ENCODE measurements around the gene BRIP1.

DNA sequence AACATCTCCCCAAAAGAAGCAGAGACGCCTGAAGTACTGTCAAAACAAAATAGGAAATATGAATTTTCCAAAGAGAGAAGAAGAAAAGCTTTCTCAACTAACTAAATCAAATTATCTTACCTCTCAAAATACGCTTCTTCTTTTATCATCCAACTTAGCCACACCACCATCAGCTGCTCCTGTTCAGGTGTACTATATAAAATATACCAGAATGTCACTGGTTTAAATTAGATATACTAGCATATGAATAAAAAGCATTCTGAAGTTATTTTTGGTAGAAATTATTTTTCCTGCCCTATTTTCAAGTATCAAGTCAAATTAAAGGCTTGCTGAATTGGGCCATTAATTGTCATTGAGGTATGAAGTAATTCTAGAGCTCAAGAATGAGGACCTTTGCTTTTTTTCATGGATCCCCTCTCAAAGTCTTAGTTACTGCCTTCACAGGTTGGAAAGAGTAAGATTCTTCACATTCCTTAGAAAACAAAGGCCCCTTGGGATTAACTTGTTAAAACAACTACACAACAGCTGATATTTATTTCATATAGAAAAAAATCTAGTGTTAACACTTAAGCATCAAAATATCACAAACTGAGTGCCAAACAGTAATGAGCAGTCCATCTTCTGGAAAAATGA lies 34.3 kb upstream of the BRIP1 start:
- TF ChIP-seq, protein P1, sequence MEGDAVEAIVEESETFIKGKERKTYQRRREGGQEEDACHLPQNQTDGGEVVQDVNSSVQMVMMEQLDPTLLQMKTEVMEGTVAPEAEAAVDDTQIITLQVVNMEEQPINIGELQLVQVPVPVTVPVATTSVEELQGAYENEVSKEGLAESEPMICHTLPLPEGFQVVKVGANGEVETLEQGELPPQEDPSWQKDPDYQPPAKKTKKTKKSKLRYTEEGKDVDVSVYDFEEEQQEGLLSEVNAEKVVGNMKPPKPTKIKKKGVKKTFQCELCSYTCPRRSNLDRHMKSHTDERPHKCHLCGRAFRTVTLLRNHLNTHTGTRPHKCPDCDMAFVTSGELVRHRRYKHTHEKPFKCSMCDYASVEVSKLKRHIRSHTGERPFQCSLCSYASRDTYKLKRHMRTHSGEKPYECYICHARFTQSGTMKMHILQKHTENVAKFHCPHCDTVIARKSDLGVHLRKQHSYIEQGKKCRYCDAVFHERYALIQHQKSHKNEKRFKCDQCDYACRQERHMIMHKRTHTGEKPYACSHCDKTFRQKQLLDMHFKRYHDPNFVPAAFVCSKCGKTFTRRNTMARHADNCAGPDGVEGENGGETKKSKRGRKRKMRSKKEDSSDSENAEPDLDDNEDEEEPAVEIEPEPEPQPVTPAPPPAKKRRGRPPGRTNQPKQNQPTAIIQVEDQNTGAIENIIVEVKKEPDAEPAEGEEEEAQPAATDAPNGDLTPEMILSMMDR (conservative IDR thresholded peaks at IDR 0.05; ENCODE audit: low read depth, low read length) = no peak
- no peak for TF ChIP-seq EZH2 (IDR thresholded peaks at IDR 0.05; ENCODE audit: borderline replicate concordance, low read depth, low read length, poor library complexity, severe bottlenecking)

All from A673 (cell line).